RWPE1 (cell line): ENCODE measurements around the gene CRACR2A.

Experiments
- CTCF ChIA-PET: fragments of 350-600 bp; sonication (Branson Sonifier 250); formaldehyde crosslinking; extraction: SDS; loops from one replicate; lab custom pipeline; 2021; lab: Yijun Ruan, JAX
- POLR2A ChIA-PET: fragments of 400-600 bp; formaldehyde crosslinking; extraction: SDS; loops from one replicate; lab custom pipeline; 2020; ENCODE audit warnings: antibody characterized with exemption; ENCODE audit not compliant: low non-redundant PET; lab: Yijun Ruan, JAX
- DNase-seq: peaks from one replicate; pipeline ENCODE4 v3.0.0; 2012; ENCODE audit warnings: low spot score
- H3K27ac ChIP-seq: fragments of 450-650 bp; 2 replicates; pipeline ENCODE4 v1.5.1; 2017
- TF ChIP-seq, protein P1 (sequence below): fragments of 450-650 bp; conservative IDR thresholded peaks from 2 replicates; pipeline ENCODE4 v1.5.1; 2017; ENCODE audit warnings: low read depth, mild to moderate bottlenecking

Gene CRACR2A

DNA sequence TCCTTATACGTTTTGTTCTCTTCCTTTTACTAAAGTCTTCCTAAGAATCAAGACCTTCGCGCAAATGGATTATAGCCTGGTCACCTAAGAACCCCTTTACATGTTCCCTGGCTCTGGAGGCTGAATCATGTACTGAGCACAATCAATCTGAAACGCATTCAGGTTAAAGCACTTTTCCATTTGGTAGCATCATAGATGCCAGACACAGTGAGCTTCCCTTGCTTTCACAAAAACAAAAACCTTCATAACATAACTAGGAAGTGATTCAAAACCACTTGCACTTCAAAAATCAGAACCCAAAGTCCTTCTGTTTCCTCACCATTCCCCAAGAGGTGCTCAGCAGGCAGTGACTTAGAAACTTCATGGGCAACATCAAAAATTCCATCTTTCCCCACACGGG, 105.4 kb downstream of the CRACR2A start:
- H3K27ac ChIP-seq: no peak overlapping the region
- no peak for DNase-seq
- TF ChIP-seq, protein P1, sequence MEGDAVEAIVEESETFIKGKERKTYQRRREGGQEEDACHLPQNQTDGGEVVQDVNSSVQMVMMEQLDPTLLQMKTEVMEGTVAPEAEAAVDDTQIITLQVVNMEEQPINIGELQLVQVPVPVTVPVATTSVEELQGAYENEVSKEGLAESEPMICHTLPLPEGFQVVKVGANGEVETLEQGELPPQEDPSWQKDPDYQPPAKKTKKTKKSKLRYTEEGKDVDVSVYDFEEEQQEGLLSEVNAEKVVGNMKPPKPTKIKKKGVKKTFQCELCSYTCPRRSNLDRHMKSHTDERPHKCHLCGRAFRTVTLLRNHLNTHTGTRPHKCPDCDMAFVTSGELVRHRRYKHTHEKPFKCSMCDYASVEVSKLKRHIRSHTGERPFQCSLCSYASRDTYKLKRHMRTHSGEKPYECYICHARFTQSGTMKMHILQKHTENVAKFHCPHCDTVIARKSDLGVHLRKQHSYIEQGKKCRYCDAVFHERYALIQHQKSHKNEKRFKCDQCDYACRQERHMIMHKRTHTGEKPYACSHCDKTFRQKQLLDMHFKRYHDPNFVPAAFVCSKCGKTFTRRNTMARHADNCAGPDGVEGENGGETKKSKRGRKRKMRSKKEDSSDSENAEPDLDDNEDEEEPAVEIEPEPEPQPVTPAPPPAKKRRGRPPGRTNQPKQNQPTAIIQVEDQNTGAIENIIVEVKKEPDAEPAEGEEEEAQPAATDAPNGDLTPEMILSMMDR: no peak
- ChIA-PET CTCF (no interaction called here), POLR2A (no interaction called here)

DNA sequence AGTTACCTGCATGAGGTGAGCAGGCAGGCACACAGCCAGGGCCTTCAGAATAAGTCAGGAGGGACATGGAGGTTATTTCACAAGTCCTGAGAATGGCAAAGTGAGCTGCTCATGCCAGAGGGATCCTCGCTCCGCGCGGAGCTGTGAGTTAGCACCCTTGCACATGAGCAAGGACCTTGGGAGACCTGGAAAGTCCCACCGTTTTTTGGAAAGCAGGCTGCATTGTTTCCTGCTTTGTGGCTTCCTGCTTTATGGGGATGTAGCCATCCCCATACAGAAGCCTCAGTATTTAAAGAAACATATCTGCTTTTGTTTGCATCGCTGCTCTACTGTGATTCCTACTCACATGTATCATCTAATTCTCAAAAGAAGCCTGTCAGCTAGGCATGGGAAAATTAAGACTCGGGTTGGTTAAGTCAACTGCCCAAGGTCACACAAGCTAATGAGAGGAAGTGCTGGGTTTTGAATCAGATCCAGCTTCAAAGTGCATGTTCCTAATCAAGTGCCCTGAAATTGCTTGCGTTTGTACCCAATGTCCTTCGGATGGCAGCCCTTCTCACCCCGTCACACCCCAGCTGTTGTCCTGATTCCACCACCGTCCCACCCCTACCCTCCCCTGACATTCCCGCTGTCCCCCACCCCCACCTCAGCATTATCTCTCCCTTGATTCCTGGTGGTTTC, 106.2 kb downstream of the CRACR2A start:
- DNase-seq: no peak
- POLR2A ChIA-PET: no interaction called here
- H3K27ac ChIP-seq: no peak overlapping the region
- CTCF ChIA-PET: no interaction called here
- TF ChIP-seq, protein P1: no peak

DNA sequence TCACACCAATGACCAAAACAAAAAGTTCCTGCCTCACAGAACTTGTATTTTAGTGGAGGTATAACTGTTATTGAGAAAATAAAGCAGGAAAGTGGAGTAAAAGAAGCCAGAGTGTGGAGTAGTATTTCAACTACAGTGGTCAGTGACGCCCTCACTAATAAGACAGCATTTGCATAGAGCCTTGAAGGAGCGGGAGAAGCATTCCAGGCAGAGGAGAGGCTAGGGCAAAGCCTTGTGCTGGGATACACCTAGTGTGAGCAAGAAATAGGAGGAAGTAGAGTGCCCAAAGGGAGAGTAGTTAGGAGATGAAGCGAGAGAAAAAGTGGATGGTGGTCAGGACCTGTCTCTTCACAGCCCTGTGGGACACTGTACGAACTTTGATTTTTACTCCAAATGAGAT, 107.8 kb downstream of the CRACR2A start:
- DNase-seq: no peak
- TF ChIP-seq, protein P1: no peak
- no peak overlapping the region for H3K27ac ChIP-seq
- POLR2A ChIA-PET: no interaction called here
- CTCF ChIA-PET: no interaction called here

DNA sequence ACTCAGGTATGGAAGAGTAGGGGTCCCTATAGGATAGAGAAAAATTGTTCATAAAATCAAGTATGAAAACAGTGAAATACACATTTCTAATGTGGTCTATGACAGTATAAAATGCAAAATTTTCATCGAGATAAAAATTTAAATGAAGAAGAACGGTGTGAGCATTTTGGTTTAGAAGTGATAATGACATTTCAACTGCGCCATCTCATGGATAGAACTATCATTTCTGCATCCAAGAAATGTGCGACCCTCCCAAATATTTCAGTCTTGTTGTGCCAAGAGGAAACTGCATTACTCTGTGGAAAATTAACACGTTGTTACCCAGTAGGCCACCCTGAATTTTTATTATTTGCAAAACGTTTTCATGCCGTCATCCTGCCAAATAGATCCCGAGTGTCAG, 108.8 kb downstream of the CRACR2A start:
- TF ChIP-seq, protein P1: no peak
- ChIA-PET CTCF (no interaction called here), POLR2A (no interaction called here)
- no peak overlapping the region for H3K27ac ChIP-seq
- DNase-seq: no peak

DNA sequence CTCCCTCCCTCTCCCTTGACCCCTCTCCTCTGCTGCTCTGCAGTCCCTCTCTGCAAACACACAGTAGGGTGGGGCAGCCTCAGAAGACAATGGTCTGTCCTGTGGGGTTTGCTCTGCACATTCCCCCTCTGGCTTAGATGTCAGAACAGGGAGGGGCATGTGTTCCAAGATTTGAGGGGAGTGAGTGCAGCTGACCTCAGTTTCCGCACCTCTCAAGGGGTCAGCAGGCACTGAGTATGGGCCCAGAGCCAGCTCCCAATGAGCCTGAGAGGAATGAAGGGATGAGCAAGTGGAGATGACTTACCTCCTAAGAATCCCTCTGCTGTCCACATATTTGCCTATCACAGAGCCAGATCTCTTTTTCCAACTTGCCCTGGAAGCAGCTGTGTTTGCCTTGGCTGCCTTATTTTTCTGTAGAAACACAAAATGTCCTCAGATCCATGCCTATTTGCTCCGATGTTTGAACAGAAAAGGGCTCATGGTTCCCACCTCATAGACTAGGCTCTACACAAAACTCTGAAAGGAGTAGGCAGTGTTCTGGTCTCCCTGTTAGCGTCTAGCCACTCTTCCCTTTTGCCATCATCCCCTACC, 111.4 kb downstream of the CRACR2A start:
- H3K27ac ChIP-seq: peak overlapping the region; percentile 52
- ChIA-PET POLR2A (no interaction called here), CTCF (interaction anchor here (0.7 kb wide), 1 partner anchor 474 kb away, joined by 3 read pairs; no protein-coding TSS in a partner anchor)
- peak; percentile 51 for DNase-seq
- TF ChIP-seq, protein P1: no peak

DNA sequence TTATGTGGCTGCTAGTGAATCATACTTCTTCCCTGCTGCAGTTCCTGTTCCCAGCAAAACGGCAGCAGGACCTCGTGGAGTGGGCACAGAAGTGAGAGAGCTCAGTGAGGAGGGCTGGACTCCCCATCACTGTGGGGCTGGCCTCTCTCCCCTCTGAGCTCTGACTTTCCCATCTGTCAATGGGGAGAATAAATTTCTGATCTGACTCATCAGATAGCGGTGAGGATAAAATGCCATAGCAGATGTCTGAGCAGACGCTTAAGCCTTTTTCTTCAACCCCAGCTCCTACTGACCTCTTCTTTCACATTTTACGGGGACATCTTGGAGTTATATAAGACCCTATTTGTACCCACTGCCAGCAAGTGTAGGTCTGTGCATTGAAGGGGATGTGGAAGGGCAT, 116.6 kb downstream of the CRACR2A start:
- TF ChIP-seq, protein P1: no peak
- CTCF ChIA-PET: no interaction called here
- no peak for DNase-seq
- POLR2A ChIA-PET: no interaction called here
- H3K27ac ChIP-seq: no peak overlapping the region
